Adrenal gland (tissue), 5 donors: Measurements from ENCODE around the gene CAPN15.

Experiments
- CTCF ChIP-seq, 6 experiments: fragments of 450-650 bp in 4 of 6; fragments of 200-600 bp in 2 of 6; sonication (generic) in 1 of 6; IDR thresholded peaks; 1 replicate in 5 of 6; 2 replicates in 1 of 6; pipeline versions ENCODE4 v1.5.1 to v1.8.0; 2016 to 2021; ENCODE audit warnings: antibody characterized with exemption in 6 of 6, mild to moderate bottlenecking in 2 of 6, moderate library complexity in 1 of 6
- POLR2A ChIP-seq, 2 donors: fragments of 450-650 bp; IDR thresholded peaks; one replicate each; pipeline ENCODE4 v1.6.1; 2017; ENCODE audit warnings: antibody characterized with exemption in 2 of 2, mild to moderate bottlenecking in 2 of 2, moderate library complexity in 1 of 2
- donor health status: DM: no; HTN: no; CAD: no.

- TF ChIP-seq CTCF (IDR thresholded peaks at IDR 0.05) (no peak), POLR2A (IDR thresholded peaks at IDR 0.05) (no peak)
Observed at GRCh38 chr16:557463-558297, 30.2 kb downstream of the CAPN15 start.
